ENCODE results near the gene TSGA10IP.
"Not testable (repeated sequence)": the region's sequence is repeated elsewhere in the genome, so short reads cannot be mapped to it uniquely, and the experiment has no call there.

TSGA10IP gene

GRCh38 chr11:65947603-65948125 lies 2.4 kb downstream of the TSGA10IP start:
- no peak for DNase-seq

- not testable (repeated sequence) for DNase-seq
Observed at GRCh38 chr11:65950711-65951110, 5.4 kb downstream of the TSGA10IP start.

- not testable (repeated sequence) for DNase-seq
Observed at GRCh38 chr11:65951641-65952040, 6.4 kb downstream of the TSGA10IP start.

GRCh38 chr11:65952052-65952521 lies 6.8 kb downstream of the TSGA10IP start:
- DNase-seq, result no peak

DNA sequence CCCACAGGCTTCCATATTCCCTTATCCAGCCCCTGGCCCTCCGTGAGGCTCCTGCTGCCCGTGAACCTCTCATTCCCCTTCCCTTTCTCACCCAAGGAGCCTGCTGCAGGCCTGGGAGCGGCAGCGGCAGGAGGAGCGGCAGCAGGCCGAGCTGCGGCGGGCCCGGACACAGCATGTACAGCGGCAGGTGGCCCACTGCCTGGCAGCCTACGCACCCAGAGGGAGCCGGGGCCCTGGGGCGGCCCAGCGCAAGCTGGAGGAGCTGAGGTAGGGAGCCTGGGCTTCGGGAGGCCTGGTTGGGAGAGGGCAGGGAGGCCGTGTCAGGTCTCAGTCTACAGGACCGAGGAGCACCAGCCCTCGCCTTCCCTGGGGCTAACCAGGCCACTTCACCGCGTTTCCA lies 8.2 kb downstream of the TSGA10IP start:
- DNase-seq, result no peak

GRCh38 chr11:65954771-65955170 lies 9.5 kb downstream of the TSGA10IP start:
- no peak for DNase-seq

GRCh38 chr11:65958291-65958690 lies 13.0 kb downstream of the TSGA10IP start:
- DNase-seq, result no peak

GRCh38 chr11:65958774-65959420 lies 13.6 kb downstream of the TSGA10IP start:
- no peak for DNase-seq

- DNase-seq, result no peak
Observed at GRCh38 chr11:65960824-65961266, 15.6 kb downstream of the TSGA10IP start.

DNA sequence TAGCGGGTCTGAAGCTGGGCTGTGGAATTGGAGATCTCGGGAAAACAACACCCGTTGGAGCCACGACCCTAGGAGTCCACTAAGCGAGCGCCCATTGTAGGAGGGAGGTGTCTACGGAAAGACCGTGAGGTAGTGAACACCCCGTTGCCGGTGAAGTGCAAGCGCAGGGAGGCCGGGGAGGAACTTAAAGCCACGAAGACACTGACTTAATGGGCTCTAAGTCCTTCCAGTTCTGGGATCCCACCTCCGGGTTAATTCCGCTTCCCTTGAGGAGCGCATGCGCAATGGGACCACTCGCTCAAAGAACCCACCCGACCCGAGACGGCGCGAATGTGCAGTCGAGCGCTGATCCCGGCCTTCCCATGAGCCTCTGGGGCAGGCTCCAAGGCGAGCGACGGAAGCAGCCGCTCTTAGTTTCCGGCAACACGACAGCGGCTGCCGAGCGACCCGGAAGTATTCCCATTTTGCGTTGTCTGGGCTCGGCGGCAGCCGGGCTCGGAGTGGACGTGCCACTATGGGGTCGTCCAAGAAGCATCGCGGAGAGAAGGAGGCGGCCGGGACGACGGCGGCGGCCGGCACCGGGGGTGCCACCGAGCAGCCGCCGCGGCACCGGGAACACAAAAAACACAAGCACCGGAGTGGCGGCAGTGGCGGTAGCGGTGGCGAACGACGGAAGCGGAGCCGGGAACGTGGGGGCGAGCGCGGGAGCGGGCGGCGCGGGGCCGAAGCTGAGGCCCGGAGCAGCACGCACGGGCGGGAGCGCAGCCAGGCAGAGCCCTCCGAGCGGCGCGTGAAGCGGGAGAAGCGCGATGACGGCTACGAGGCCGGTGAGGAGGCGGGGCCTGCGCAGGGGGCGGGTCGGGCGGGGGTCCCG lies 16.2 kb downstream of the TSGA10IP start, which contains the start of gene SART1:
TSS of gene SART1 (plus strand) at position 468 of the 874 bp plus-strand sequence. CDS start at position 515, 47 bp downstream.
- peak; percentile 98 to 99 (median 99) for DNase-seq

DNA sequence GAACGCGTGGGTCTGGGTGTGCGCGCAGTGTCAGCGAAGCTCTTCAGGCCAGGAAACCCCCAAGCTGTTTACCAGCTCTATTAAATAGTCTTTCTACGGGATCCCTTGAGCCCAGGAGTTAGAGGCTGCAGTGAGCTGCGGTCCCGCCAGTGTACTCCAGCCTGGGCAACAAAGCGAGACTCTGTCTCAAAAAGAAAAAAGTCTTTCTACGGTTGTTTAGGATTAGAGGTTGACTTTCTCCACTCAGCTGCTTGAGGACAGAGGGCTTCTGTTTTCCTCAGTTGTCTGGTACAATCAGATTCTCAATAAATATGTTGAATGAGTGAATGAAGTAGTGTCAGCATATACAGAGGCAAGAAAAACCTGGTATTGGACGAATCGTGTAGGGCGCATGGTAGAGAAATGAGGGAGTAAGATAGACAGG lies 16.9 kb downstream of the TSGA10IP start:
- DNase-seq, result no peak

- DNase-seq, result no peak
Observed at GRCh38 chr11:65964906-65965305, 19.6 kb downstream of the TSGA10IP start.

DNA sequence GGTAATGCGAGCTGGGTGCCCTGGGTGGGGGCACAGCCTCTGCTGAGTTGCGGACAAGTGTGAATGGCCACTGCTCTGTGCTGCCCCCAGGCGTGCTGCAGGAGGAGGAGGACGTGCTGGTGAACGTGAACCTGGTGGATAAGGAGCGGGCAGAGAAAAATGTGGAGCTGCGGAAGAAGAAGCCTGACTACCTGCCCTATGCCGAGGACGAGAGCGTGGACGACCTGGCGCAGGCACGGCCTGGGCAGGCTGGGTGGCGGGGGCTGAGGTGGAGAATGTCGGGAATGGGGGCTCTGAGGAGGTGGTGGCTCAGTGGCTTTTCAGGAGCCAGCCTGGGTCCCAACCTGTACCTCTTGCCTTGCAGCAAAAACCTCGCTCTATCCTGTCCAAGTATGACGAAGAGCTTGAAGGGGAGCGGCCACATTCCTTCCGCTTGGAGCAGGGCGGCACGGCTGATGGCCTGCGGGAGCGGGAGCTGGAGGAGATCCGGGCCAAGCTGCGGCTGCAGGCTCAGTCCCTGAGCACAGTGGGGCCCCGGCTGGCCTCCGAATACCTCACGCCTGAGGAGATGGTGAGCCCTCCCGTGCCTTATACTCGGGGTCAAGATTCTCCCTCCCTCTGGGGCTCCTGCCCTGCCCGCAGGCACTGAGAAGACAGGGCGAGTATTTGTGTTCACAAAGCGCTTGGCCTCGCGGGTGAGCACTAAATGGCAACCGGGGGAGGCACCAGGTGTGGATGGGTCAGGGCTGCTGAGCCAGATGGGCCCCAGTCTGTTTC lies 20.9 kb downstream of the TSGA10IP start:
- DNase-seq, result no peak

DNA sequence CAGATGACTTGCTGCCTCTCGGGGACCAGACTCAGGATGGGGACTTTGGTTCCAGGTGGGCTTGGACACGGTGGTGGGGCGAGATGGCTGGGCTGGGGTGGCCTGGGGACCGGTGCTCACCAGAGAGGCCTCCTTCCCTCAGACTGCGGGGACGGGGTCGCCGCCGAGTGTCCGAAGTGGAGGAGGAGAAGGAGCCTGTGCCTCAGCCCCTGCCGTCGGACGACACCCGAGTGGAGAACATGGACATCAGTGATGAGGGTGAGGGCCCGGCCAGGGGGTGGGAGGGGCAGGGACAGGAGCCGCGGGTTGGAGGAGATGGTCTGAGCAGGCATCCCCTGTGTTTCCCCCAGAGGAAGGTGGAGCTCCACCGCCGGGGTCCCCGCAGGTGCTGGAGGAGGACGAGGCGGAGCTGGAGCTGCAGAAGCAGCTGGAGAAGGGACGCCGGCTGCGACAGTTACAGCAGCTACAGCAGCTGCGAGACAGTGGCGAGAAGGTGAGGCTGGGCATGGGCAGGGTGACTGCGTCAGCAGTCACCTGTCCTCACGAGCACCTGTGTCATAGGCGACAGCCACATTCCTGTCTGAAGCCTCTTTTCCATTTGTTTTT lies 22.2 kb downstream of the TSGA10IP start:
- no peak for DNase-seq

- DNase-seq, result no peak
Observed at GRCh38 chr11:65968600-65969482, 23.6 kb downstream of the TSGA10IP start.

- DNase-seq, result no peak
Observed at GRCh38 chr11:65972116-65972515, 26.8 kb downstream of the TSGA10IP start.

GRCh38 chr11:65973439-65974110 lies 28.3 kb downstream of the TSGA10IP start:
- peak in 2 of 3 donors; percentile 29 to 35 for DNase-seq

- DNase-seq, result no peak
Observed at GRCh38 chr11:65975771-65976170, 30.5 kb downstream of the TSGA10IP start.

DNA sequence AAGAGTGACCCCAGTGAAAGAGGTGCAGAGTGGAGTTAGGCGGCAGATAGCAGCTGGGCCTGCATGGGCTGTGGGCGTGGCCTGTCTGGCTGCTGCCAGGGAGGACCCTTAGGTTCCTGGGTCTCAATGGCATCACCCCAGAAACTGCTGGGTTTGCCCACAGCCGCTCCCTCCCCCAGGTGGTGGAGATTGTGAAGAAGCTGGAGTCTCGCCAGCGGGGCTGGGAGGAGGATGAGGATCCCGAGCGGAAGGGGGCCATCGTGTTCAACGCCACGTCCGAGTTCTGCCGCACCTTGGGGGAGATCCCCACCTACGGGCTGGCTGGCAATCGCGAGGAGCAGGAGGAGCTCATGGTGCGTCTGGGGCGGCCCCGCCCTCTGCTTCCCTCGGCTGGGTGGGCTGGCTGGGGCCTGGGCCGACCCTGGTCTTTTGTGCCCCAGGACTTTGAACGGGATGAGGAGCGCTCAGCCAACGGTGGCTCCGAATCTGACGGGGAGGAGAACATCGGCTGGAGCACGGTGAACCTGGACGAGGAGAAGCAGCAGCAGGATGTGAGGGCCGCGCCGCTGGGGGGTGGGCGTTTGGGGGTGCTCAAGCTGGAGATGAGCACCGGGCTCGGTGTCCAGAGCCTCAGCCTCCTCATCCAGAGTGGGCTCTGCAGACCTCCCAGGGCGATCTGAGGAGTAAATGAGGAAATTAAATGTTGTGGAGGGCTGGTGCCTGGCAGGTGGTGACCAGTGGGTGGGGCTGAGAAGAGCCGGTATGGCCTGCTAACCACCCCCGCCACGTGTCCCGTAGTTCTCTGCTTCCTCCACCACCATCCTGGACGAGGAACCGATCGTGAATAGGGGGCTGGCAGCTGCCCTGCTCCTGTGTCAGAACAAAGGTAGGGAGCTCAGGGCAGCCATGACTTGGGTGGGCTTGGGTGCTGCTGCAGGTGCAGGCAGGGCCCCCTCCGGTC lies 31.2 kb downstream of the TSGA10IP start:
- no peak for DNase-seq
